ENCODE measurements around the gene ULK2. TPM values are rescaled to one million over a fixed set of nuclear protein-coding genes. Genes with fewer than 3 reads are reported as not detected.

ULK2 gene
- total RNA-seq, 1 donor from 2014 or later = 24.5 TPM

DNA sequence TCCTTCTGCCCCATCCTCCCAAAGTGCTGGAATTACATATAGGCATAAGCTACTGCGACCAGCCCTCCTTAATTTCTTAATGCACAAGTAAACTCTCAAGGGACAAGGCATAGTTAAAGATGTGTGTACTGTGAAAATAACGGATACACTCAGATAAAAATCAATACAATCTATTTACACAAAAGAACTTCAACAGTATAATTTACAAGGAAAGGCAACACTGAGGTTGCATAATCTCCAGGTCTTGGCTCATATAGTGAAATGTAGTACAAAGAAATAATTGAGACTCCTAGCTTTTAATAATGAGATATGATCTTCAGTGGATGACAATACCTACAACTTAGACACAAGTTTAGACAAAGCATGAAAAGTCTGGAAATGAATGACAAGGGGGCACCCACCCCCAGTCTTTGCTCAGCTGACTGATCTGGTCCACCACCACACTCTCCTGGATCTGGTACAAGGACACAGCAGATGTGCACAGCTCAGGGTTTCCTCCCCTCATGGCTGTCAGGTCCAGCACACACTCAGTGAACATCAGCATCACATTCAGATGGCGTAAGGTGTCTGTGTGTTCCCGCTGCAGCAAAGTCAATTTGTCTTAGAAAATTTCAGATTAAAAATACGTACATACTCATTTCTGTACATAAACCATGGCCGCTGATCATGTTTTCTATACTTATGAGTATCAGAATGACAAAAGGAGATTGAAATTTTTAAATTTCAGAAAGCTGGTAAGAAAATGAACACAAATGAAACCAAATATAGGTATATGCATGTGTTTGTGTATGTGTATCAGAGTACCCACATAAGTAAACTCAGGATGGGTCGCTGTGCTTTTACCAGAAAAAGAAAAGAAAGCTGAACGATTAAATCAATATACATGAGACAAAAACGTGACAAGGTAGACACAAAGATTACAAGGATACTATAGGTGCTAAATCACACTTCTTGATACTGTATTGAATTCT lies 86.0 kb downstream of the ULK2 start:
- TF ChIP-seq, protein P1, sequence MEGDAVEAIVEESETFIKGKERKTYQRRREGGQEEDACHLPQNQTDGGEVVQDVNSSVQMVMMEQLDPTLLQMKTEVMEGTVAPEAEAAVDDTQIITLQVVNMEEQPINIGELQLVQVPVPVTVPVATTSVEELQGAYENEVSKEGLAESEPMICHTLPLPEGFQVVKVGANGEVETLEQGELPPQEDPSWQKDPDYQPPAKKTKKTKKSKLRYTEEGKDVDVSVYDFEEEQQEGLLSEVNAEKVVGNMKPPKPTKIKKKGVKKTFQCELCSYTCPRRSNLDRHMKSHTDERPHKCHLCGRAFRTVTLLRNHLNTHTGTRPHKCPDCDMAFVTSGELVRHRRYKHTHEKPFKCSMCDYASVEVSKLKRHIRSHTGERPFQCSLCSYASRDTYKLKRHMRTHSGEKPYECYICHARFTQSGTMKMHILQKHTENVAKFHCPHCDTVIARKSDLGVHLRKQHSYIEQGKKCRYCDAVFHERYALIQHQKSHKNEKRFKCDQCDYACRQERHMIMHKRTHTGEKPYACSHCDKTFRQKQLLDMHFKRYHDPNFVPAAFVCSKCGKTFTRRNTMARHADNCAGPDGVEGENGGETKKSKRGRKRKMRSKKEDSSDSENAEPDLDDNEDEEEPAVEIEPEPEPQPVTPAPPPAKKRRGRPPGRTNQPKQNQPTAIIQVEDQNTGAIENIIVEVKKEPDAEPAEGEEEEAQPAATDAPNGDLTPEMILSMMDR (IDR thresholded peaks at IDR 0.05; ENCODE audit: insufficient read depth, low read length, poor library complexity, severe bottlenecking) = no peak
- H3K27me3 ChIP-seq (ENCODE audit: control insufficient read depth, insufficient read depth, low read length) = no peaks in the 10 kb centered on the region
- no peak for DNase-seq (ENCODE audit: low read depth)
- H3K36me3 ChIP-seq (ENCODE audit: control insufficient read depth, insufficient read depth, low read length) = no peaks in the 10 kb centered on the region
- no peak overlapping the region for H3K4me3 ChIP-seq (ENCODE audit: low read depth, low read length)

DNA sequence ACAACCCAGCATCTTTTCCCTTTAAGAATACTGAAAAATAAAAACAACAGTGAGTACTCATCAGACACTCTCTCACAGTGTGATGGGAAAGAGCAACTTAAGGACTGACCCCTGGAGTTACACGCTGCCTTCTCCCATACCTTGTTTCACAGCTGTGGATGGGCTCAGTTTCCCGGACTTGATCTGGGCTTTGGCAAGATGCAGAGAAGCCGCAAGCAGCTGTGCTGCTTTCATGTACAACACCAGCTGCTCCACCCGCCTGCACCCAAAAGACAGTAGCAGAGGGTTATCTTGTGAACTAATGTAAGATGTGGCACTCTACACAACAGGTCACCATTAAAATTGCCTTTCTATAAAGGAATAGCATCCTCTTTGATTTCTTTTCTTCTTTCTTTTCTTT lies 86.9 kb downstream of the ULK2 start:
- H3K4me3 ChIP-seq (ENCODE audit: low read depth, low read length) = no peak overlapping the region
- no peaks in the 10 kb centered on the region for H3K27me3 ChIP-seq (ENCODE audit: control insufficient read depth, insufficient read depth, low read length)
- TF ChIP-seq, protein P1 (IDR thresholded peaks at IDR 0.05; ENCODE audit: insufficient read depth, low read length, poor library complexity, severe bottlenecking) = no peak
- H3K36me3 ChIP-seq (ENCODE audit: control insufficient read depth, insufficient read depth, low read length) = no peaks in the 10 kb centered on the region
- DNase-seq (ENCODE audit: low read depth) = no peak

DNA sequence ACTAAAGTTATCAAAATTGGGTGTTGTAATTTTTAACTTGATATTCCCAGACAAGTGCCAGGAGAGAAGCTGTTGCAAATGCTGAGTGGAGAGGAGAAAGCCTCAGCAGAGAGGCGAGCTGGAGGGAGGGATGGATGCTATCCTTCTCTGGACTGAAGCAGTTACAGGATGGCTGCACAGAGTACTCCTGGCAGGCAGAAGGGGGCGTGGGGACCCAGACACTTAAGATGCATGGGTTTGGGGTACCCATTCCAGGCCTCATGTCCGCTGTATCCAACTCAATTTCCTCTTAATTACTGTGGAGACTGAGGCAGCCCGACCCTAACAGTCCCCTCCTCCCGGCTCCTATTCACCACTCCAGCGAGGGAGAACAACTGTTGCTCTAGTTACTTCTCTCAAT lies 94.2 kb downstream of the ULK2 start:
- TF ChIP-seq, protein P1 (IDR thresholded peaks at IDR 0.05; ENCODE audit: insufficient read depth, low read length, poor library complexity, severe bottlenecking) = no peak
- Histone ChIP-seq H3K36me3 (ENCODE audit: control insufficient read depth, insufficient read depth, low read length) (no peaks in the 10 kb centered on the region), H3K4me3 (ENCODE audit: low read depth, low read length) (no peak overlapping the region), H3K27me3 (ENCODE audit: control insufficient read depth, insufficient read depth, low read length) (no peaks in the 10 kb centered on the region)
- DNase-seq (ENCODE audit: low read depth) = no peak

DNA sequence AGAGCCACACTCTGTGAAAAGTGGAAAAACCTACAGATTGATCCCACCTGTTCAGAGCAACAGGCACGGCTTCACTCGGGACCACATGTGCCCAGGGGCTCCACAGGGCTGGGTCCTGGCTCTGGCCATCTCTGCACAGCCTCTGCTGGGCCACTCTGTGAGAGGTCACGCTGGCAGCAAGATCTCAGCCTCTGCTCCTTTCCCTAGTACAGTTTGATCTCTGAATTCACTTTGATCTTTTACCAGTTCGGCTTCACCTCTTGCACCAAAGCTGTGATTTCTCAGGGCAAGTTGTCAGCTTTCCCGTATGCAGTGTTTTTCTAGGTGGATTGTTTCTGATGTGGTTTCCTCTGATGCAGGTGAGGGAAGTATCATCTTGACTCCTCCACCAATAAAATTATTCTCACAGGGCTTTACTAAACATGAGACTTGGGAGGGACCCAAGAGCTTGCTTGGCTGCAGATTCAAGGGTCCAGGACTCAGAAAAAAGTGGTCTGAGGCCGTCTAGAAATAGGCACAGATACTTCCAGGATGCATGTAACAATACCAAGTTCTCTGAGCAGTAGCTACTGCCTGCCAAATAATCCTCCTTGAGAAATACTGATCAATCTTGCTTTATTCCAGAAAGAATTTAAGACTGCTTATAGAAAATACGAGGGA lies 95.6 kb downstream of the ULK2 start:
- TF ChIP-seq, protein P1 (IDR thresholded peaks at IDR 0.05; ENCODE audit: insufficient read depth, low read length, poor library complexity, severe bottlenecking) = no peak
- DNase-seq (ENCODE audit: low read depth) = no peak

DNA sequence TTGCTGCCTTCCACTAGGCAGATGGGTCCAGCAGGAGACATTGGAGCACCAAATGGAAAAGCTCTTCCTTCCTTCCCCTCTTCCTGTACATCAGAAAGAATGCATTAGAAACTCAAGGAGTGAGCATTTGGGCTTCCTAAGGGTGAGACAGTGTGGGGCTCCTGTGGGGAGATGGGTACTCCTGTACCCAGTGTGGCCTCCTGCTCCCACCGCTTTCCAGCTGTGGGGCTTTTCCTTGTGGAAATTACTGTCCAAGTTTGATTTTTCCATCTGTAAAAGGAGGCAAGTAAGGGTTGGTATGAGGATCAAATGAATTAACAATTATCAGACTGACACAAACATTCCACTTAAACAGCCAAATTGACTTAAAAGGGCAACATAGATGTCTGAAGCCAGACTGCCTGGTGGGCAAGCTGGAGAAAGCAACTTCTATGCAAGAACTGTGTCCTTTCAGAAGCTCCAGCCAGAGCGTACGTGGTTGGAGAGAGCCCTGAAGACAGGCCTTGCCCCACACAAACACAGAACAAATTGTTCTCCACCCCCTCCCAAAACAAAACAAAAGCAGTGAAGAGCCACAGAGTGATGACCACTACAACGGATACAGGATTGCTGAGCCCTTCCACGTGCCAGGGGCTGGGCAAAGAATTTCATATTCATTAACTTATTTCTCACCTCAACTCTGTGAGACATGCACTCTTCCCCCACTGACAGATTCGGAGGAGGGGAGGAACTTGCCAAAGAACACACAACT lies 96.6 kb downstream of the ULK2 start:
- DNase-seq (ENCODE audit: low read depth) = no peak
- TF ChIP-seq, protein P1 (IDR thresholded peaks at IDR 0.05; ENCODE audit: insufficient read depth, low read length, poor library complexity, severe bottlenecking) = no peak
- Histone ChIP-seq H3K36me3 (ENCODE audit: control insufficient read depth, insufficient read depth, low read length) (no peaks in the 10 kb centered on the region), H3K27me3 (ENCODE audit: control insufficient read depth, insufficient read depth, low read length) (no peaks in the 10 kb centered on the region), H3K4me3 (ENCODE audit: low read depth, low read length) (no peak overlapping the region)

More for the DNA sequence above, 95.6 kb downstream of the ULK2 start:
- no peak overlapping the region for H3K4me3 ChIP-seq (ENCODE audit: low read depth, low read length)
- no peaks in the 10 kb centered on the region for H3K36me3 ChIP-seq (ENCODE audit: control insufficient read depth, insufficient read depth, low read length)
- H3K27me3 ChIP-seq (ENCODE audit: control insufficient read depth, insufficient read depth, low read length) = no peaks in the 10 kb centered on the region

Measured in kidney epithelial cell (primary cell).